Stimulated activated CD4-positive, alpha-beta T cell treated with anti-CD3 and anti-CD28 coated beads, Interleukin-12 subunit alpha, Interleukin-12 subunit beta, amount 100 ng/mL, for 48 hours (primary cell): ENCODE results near the gene CCNI2.
"Not testable (repeated sequence)": the region's sequence is repeated elsewhere in the genome, so short reads cannot be mapped to it uniquely, and the experiment has no call there.

ENCODE experiments used
- DNase-seq, 3 donors: peaks; one replicate each; pipeline ENCODE4 v3.0.0-alpha.2; 2020; ENCODE audit warnings: low read depth in 2 of 3, low spot score in 1 of 3

Gene CCNI2

DNA sequence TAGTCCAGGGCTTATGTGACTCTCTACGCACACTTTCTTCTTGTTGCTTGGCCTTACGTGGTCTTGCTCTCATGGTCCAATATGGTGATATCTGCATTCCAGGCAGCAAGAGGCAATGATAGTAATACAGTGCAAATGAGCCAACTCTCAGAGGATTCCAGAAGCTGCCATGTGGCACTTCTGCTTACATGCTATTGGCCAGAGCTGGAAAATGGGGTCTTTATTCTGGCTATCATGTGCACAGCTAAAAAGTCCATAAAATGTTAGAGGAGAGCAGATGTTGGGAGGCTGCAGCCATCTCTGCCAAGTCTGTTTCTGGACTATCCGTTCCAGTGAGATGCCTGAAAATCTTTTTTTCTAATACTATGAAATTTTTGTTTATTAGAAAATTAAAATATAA lies 32.7 kb downstream of the CCNI2 start:
- no peak for DNase-seq

DNA sequence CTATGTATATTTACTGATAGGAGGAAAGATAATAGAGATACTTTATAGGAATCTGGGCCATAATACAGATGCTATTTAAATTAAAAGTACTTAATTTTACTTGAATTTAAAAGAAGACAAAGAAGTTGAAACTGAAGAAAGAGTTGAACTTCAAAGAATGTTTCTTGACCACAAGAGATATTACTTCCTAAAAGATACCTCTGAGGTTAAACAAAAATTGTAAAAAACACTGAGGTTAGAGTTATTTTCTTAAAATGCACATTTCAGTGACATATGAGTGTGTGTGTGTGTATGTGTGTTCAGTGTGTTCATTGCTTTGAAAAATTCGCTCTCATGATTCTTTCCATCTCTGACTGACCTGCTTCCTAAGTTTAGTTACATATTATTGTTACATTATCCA lies 33.4 kb downstream of the CCNI2 start:
- DNase-seq = no peak

DNA sequence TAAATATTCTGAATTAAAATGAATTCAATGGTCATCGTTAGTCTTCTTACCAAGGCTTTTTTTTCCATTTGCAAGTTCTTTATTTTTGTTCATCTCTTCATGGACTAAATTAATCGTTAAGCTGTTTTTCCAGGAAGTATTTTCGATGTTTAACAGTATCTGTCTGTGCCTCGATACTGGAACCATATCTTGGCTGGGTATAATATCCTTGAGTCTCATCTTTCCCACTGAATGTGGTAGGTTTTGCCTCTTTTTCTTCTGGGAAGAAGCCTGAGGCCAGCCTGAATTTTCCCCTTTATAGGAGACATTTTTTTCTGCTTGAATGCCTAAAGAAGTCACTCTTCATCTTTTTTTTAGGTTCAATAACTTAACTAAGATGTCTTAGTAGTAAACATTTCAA lies 33.8 kb downstream of the CCNI2 start:
- DNase-seq = no peak

DNA sequence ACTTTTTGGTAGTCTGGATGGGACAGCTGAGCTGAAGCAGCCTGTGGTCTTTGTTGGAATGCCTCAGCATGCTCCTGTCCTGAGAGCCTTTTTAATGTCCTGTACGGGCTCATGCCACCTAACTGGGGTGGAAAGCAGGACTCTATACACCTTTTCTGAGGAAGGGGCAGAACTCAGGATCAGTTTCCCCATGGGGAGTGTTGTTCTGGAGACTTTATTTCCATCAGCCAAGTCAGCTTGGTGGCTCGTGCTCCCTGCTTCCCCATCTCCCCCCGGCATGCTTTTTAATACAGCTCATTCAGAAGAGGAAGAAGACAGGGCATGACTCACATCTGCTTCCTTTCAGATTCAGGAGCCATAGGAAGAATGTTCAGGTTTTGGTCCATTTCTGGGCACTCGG lies 34.9 kb downstream of the CCNI2 start:
- DNase-seq = no peak

DNA sequence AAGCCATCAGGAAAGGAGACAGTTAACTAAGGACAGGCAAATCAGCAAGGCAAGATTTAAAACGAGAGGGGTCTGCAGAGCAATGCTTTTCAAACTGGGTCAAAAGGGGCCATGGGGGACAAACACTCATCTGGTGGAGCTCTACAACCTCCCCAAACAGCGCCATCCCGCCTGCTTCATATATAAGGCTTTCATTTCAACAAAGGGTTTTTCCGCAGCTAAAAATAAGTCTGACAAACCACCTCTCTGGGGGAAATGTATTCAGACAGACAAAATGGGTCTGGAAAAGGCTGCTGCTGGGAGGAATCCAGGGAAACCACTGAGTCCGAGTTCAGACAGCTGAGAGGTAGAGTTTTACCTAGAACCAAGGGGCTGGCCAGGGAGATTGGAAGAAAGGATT lies 38.1 kb downstream of the CCNI2 start:
- DNase-seq = no peak

DNA sequence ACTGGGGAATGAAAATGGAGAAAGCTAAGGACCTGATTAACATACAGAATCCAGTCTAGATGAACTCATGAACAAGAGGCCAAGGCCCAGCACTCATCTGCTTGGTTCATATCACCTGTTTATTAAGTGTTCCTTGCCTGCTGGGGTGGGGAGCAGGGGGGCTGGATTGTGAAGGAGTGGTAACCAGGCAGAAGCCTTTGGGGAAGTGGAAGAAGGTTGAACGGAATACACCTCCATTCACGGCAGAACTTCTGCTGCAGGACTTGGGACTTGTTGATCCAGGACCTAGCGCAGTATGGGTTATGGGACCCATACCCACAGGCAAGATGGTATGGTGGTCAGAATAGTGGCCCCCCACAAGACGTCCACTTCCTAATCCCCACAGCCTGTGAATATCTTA lies 38.6 kb downstream of the CCNI2 start:
- DNase-seq = no peak

DNA sequence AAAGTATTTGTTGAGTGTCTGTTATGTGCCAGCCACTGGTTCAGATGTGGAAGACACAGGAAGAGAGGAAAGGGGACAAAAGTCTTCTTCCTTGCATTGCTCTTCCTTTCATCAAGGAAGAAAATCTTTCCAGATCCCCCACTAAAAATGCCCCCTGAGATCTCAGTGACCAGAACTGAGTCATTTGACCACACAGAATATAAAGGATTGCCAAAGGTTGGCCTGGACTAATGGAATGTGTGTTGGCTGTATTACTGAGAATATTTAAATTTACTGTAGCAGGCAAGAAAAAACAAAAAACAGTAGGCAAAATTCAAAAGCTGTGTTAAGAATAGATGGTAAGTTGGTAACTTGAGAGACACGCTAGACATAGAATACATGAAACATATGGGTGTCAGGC lies 39.9 kb downstream of the CCNI2 start:
- DNase-seq = no peak

DNA sequence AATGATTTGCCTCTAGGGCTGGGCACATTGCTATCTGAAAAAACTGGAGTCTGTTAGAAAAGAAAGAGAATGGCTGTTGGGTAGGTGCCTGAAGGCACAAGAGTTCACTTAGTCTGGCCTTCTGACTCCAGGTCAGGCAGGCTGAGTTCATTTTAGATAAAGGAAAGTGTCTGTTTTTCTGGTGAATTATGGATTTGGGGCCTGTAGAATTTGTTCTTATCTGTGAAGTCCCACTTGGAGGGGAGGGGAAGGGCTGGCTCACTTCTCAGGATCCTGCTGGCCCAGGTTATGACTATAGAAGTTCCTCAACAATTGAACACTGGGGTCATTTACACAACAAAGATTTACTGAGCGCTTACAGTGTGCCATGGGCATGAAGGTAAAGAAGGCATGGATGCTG lies 41.3 kb downstream of the CCNI2 start:
- no peak for DNase-seq

DNA sequence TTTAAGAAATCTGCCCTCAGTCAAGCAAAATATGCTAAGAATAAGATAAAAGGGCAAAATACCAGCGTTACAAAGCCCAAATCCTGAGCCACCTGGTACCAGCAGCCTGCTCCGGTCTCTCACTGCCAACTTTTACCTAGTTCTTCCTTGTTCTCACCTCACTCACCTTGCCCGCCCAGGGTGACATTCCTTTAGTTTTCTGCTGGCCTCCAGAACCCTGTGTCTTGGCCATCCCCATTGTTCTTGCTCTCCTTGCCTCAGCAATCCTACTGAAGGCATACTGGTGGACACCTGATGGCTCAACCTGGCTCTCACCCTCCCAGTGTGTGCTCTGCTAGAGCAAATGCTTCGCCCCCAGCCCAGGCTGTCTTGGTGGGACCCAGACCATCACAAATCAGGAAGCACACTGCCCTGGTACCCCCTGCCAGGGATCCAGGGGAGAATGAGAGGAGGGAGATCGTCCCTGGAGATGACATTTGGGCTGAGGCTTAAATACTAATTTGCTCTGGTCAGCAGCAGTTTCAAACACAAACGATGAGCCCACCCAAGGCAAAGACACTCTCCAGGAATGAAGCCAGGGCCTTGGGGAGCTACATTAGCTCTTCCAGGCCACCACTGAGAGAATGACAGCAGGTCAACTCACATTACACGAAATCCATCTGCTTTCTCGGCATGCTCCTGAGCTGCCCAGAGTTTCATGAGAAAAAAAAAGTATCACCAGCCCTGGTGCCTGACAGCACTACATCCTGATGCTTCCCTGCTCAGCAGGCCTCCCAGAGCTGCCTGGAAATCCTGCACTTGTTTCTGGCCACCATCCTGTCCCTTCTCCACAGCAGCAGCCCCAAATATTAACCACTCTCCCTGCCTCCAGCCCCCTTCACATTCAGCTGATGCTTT lies 42.0 kb downstream of the CCNI2 start:
- no peak for DNase-seq

DNA sequence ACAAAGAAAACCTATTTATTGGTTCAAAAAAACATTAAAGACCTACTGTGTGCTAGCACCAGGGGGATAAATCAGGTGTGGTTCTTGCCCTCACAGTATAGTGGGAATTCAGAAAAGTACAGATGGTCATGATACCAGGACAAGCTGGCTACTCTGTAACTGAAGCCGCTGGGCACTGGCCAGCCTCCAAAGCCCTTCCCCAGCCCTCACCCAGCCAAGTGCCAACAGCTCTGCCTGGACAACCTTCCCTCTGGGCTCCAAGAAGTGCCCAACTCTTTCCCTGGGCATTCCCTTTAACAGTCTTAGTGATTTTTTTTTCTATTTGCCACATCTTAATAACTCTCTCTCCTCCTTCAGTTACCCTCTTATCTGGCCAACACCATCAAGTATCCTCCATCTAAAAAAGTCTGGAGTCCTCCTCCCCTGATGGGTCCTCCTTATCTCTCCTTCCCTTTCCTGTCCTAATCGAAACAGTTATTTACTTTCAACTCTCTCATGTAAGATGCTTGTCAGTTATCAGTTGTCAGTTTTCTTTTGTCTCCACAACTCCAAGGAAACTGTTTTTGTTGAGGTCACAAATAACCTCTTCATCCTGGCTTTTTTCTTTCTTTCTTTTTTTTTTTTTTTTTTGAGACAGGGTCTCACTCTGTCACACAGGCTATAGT lies 43.1 kb downstream of the CCNI2 start:
- no peak for DNase-seq

DNA sequence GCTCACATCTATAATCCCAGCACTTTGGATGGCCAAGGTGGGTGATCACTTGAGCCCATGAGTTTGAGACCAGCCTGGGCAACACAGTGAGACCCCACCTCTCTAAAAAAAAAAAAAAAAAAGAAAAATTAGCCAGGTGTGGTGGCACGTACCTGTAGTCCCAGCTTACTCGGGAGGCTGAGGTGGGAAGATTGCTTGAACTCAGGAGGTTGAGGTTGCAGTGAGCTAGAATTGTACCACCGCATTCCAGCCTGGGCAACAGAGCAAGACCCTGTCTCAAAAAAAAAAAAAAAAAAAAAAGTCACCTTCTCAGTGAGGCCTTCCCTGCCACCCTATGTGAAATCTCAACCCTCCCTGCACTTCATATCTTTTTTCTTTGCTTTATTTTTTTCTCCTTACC lies 43.8 kb downstream of the CCNI2 start:
- DNase-seq = no peak

DNA sequence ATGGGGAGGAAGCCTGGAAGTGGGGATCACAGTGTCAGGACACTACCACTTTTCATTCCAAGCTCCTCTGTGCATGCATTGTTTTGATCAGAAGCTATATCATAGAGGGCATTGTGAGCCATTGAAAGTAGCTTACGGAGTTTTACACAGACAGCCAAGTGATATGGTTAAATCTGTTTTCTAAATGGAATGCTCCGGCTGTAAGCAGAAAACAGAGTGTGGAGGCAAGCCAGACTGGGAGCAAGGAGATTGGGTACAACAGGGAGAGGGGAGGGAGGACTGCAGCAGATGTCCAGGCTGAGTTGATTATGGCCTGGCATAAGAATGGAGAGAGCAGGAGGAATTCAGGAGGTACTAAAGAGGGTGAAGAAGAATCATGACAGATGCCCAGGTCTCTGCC lies 50.4 kb downstream of the CCNI2 start:
- DNase-seq = no peak

DNA sequence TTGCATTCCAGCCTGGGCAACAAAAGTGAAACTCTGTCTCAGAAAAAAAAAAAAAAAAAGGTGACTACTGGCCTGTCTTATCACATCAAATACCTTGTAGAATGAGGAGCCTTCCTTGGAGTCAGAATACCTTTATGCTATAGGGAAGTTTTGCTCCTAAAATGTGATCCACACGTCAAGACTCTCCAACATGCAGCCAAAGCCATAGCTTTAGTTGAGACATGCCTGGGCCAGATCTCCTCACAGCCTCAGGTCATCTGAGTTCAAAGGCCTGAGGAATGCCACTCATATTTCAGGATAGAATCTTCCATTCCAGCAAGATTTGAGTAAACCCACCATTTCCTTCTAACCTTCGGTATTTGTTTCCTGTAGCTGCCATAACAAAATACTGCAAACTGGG lies 52.2 kb downstream of the CCNI2 start:
- no peak for DNase-seq

DNA sequence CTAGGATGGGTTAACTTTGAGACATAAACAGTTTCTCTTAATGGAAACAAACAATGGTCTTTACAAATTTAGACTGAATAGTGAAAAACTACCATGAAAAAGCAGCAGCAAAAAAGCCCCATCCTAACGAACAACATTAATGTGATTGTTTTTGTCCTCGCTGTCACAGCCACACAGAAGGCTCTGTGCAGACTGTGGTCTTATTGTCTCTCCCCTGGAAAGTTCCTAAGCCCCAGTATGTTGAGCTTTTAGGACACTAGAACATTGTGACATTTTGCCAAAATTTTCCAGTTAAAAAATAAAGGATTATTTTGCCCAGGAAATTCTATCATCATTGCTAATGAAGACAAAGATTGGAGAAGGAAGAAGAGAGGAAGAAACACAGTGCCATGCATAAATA lies 53.3 kb downstream of the CCNI2 start:
- DNase-seq = no peak

DNA sequence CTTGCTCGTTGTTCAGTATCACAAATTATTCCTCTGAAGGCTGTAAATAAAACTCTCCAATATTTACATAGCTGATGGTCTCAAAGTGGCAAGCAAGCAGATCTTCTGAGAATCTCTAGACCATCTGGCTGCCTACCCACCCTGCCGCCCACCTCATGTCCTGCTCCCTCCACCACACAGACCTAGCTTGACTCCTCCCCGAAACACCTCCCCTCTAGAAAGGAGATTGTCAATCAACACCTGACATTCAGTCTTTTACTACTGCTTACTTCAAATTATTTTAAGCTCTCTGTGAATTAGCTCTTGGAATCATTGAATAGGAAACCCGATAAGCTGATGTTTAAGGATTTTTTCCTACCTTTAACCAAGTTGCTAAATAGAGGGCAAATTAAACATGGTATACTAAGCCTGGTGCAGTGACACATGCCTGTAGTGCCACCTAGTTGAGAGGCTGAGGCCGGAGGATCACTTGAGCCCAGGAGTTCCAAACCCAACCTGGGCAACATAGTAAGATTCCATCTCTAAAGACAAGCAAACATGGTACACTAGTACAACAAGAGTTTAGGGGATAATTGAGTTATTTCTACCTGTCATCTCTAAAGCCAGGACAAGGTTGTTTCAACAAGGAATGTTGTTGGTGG lies 54.9 kb downstream of the CCNI2 start:
- DNase-seq = no peak

DNA sequence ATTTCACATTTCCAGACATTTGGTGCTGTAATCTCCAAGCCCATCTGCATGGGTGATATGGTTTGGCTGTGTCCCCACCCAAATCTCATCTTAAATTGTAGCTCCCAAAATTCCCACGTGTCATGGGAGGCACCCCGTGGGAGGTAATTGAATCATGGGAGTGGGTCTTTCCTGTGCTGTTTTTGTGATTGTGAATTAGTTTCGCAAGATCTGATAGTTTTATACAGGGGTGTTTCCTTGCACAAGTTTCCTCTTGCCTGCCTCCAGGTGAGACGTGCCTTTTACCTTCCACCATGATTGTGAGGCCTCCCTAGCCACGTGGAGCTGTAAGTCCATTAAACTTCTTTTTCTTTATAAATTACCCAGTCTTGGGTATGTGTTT lies 55.5 kb downstream of the CCNI2 start:
- not testable (repeated sequence) for DNase-seq
